GM13976 (cell line): Measurements from ENCODE around the gene CLEC4G.

ENCODE experiments used
- DNase-seq: peaks from one replicate; pipeline ENCODE4 v3.0.0; 2012; ENCODE audit warnings: low spot score
- in situ Hi-C: fragments of 300-500 bp; cut with MboI; formaldehyde crosslinking; loops from one replicate; pipeline ENCODE4 v1.12.0; 2022; ENCODE audit warnings: low sequenced_read_pairs, mixed read lengths, inconsistent platforms; ENCODE audit not compliant: unreplicated experiment
- TF ChIP-seq, protein P1 (sequence below): IDR thresholded peaks from 2 replicates; pipeline ENCODE4 v1.5.1; 2012; ENCODE audit warnings: borderline replicate concordance, mild to moderate bottlenecking; ENCODE audit not compliant: insufficient read depth; ENCODE audit errors: extremely low read depth, missing control alignments, control extremely low read depth

The CLEC4G gene

DNA sequence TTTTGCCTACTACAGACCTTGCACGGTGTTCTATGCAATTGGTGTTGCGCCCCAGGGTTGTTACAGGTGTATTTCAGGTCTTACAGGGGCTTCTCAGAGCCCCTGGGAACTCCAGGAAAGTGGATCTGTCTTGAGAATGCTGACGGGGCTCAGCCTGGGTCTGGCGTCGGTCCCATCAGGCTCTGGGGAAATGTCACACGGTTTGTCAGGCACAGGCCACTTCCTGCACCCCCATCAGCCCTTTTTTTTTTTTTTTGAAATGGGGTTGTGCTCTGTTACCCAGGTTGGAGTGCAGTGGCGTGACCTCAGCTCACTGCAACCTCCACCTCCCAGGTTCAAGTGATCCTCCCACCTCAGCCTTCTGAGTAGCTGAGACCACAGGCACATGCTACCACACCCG, 13.2 kb downstream of the CLEC4G start:
- in situ Hi-C loops = no loop called here
- TF ChIP-seq, protein P1, sequence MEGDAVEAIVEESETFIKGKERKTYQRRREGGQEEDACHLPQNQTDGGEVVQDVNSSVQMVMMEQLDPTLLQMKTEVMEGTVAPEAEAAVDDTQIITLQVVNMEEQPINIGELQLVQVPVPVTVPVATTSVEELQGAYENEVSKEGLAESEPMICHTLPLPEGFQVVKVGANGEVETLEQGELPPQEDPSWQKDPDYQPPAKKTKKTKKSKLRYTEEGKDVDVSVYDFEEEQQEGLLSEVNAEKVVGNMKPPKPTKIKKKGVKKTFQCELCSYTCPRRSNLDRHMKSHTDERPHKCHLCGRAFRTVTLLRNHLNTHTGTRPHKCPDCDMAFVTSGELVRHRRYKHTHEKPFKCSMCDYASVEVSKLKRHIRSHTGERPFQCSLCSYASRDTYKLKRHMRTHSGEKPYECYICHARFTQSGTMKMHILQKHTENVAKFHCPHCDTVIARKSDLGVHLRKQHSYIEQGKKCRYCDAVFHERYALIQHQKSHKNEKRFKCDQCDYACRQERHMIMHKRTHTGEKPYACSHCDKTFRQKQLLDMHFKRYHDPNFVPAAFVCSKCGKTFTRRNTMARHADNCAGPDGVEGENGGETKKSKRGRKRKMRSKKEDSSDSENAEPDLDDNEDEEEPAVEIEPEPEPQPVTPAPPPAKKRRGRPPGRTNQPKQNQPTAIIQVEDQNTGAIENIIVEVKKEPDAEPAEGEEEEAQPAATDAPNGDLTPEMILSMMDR = no peak

GRCh38 chr19:7716762-7717161, 15.1 kb downstream of the CLEC4G start:
- no peak for DNase-seq
- TF ChIP-seq, protein P1 = no peak
- in situ Hi-C loops = no loop called here

More for the DNA sequence above, 13.2 kb downstream of the CLEC4G start:
- no peak for DNase-seq

DNA sequence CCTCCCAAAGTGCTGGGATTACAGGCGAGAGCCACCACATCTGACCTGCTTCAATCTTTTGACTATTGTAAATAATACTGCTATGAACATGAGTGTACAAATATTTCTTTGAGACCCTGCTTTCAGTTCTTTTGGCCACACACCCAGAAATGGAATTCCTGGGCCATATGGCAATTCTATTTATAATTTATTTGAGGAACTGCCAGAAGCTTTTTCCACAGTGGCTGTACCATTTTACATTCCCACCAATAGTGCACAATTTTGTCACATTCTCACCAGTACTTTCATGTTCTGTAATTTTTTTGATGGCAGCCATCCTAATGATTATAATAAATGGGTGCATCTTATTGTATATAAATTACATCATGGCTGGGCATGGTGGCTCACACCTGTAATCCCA, 16.2 kb downstream of the CLEC4G start:
- no peak for DNase-seq
- TF ChIP-seq, protein P1 = no peak
- in situ Hi-C loops = no loop called here

GRCh38 chr19:7710616-7711015, 21.3 kb downstream of the CLEC4G start:
- in situ Hi-C loops = no loop called here
- DNase-seq = no peak
- TF ChIP-seq, protein P1 = no peak

DNA sequence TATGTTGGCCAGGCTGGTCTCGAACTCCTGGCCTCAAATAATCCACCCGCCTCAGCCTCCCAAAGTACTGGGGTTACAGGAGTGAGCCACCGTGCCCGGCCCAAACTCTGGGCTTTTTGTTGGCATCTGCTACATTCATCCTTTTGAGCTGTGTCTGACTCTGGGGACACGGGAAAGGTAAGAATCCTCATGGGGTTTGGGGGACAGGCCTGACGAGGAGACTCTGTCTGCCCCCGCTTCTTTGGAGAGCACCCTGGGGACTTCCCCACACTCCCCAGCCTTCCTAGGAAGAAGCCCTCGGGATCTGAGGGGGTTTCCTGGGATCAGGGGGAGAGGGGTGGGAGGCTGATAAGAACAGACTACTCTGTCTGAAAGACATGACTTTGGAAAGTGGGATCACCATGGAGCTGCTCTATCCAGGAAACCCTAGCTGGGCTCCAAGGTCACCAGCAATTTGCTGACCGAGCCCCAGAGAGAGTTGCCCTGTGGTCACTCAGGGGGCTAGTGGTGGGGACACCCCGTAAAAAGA, 21.9 kb downstream of the CLEC4G start:
- DNase-seq = no peak
- TF ChIP-seq, protein P1 = no peak
- in situ Hi-C loops = no loop called here

DNA sequence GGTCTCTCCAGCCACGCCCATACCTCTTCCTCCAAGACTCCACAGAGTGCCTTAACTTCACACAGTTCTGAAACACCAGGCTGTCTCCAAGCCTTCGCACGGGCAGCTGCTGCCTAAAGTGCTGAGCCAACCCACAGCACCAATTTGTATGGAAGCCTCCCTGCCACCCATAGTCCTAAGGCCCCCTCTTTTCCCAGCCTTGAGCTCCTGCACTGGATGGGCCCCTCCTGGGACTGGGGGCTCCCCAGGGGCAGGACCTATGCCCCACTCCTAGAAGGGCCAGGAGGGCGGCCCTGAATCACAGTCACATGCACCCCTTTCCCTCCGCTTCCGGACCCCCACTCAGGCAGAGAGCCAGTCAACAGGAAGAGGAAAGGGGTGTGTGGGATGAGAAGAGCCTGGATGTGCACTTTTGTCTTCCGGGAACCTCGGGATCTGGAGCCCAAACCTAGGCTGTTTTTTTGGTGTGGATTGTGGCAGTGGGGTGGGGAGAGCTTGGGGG, 24.9 kb downstream of the CLEC4G start:
- DNase-seq = no peak
- in situ Hi-C loops = no loop called here

More for the DNA sequence above, 24.9 kb downstream of the CLEC4G start:
- TF ChIP-seq, protein P1 = no peak
